GM21786 (cell line): ENCODE measurements around the gene TTLL11.

ENCODE experiments used
- ATAC-seq: cut with Tn5 transposase; IDR thresholded peaks from one replicate; pipeline ENCODE4 v1.9.1; 2021; ENCODE audit not compliant: unreplicated experiment

TTLL11 gene

DNA sequence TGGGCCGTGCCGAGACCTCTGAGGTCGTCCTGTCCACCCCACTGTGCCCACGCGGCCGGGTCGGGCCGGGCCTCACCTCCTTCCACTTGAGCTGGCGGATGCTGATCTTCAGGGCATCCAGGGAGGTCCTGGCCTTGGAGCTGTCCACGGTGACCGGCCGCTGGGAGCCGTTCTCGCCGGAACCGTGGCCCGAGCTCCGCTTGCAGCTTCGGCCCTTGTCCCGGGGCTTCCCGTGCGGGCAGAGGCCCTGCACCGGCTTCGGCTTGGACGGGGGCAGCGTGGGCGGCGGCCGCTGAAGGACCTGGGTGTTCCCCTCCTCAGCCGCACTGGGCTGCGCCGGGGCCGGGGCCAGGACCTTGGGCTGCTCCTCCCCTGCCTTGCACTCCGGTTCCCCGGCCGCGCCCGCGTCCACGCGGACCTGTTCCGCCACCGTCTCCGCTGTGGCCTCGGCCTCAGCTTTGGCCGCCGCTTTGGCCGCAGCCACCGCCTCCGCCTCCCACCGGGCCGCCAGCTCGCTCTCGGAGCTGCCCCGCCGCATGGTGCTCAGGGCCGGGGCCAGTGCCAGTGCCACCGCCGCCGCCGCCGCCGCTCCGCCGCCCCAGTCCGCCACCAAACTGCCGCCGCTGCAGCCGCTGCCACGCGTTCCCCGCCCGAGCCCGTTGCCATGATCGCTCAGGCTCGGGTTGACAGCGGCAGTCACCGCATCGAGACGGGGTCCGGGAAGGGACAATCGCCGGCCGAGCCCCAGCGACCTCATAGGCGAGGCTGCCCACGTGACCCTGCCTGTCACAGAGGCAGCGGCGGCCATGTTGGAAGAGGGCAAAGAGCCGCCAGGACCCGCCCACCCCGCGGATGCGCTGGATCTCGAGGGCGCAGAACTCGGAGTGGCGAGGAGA lies at the start of gene TTLL11:
Gene TTLL11, minus strand, starts transcription at position 698 of the 896 bp plus-strand sequence. Its CDS starts 160 bp downstream, at position 538.
- ATAC-seq, result peak; percentile 93

DNA sequence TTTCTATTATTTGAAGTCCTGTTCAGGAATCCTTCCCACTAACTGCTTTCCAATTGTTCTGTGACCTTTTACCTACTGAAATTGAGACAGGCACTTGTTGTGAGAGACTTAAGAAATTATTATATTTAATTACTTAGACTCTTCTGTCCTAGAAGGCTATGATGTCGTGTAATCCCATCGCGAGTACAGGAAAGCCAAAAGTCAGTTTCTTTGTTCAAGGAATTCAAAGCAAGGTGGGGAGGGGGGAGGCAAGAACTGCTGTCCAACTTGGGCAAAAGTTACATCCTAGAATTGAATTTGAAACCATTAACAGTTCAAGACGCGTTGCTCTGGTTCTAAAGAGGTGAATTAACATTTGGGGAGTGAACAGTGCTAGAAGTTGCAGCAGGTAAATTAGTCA lies 48.6 kb upstream of the TTLL11 start:
- no peak for ATAC-seq

- ATAC-seq, result no peak
Measured at GRCh38 chr9:122140368-122141193, 47.5 kb upstream of the TTLL11 start.

DNA sequence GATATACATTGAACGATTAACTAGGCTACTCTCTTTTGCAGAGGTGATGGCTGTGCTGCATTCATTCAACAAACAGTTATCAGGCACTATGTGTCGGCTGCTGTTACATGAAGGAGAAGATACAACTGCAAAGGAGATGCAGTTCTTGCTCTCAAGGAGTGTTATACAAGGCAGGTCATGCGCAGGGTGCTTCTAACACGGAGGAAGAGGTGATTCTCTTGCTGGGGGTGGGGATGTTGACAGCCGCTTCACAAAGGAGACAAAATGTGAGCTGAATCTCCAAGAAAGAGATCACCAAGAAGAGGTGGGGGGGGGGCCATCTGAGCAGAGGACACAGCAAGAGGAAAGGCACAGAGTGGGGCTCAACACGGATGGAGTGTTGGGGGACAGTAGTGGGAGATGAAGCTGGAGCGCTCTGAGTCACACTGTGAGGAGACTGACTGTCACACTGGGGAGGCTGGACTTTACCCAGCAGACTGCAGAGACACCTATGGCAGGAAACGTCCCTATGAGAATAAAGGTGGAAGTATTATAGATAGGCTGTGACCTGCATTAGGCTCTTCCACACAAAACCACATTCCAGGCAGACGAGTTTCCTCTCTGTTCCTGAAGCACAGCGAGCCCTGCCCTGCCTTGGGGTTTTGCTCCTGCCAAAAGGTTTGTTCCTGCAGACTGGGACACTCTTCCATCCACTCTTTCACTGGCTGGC lies 45.6 kb upstream of the TTLL11 start:
- no peak for ATAC-seq

GRCh38 chr9:122135529-122135859 lies 42.4 kb upstream of the TTLL11 start:
- ATAC-seq, result no peak

DNA sequence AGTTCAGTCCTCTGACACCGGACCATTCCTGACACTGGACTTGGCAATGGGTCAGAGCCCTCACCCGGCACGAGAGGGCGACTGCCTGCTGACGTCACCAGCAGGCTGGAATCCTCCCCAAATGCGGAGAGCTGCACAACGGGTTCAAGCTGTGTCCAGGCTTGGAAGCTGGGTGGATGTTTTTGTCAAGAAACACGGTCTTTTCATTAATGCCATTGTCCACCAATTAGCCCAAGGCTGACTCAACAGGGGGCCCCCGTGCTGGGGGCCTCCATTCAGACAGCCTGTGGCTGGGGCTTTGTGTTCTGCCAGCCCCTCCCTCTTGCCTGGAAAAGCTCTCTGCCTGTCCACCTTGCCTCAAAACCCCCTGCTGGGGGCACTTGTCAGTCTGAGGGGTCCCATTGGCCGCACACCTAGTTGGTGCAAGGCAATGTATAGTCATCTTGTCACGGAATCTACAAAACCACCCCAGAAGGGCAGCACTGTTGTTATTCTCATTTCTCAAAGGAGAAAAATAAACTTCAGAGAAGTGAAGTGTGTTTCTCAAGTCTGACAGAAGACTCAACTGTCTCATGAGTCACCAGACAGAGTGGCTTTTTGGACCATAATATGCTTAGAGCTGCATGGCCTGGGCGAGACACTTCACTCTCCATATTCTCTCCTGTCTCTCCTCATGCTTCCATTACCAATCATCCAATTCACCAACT lies 41.9 kb upstream of the TTLL11 start:
- no peak for ATAC-seq

GRCh38 chr9:122133984-122134535 lies 41.0 kb upstream of the TTLL11 start:
- ATAC-seq, result no peak

- no peak for ATAC-seq
Measured at GRCh38 chr9:122133263-122133983, 40.3 kb upstream of the TTLL11 start.

DNA sequence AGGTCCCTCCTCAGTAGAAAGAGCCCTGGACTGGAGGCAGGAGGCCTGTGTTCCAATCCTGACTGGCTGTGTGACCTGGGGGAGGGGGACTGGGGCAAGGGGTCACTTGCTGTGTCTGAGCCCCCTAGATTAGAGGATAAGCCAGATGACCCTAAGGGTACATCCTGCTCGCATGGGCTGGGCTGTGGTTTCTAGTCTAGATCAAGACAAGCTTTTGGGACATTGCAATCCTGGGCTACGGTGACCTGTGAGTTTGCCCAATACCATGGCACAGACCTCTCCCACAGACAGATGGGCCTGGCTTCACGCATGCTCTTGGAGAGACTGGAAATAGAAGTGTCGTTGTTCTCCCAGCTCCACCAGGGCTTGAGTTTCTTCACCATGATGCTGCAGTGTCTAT lies 39.4 kb upstream of the TTLL11 start:
- ATAC-seq, result no peak

DNA sequence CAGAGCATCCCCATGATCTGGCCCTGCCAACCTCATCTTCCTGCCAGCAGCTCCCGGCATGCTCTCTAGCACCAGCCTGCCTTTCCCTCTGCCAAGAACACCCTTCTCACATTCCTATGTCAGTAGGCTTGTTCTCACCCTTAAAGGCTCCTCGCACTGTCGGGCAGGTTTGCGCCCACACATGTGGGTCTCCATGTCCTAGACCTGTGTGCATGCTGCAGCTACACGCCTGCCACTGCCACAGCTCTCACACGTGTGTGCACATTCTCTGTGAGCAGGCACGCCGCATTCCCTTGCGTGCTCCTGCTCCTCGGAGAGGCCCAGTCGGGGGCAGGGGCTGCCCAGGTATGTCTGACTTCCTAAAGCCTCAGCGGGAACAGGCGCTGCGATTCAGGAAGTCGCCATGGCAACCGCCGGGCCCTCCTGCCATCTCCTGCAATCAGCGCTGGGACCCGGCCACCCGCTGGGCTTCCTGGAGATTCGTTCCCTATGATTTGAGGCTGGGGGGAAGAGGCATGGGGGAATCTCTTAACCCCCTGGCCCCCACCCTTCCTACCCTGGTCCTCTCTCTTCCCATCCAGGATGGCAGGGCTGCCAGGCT lies 38.4 kb upstream of the TTLL11 start:
- no peak for ATAC-seq

- ATAC-seq, result no peak
Measured at GRCh38 chr9:122130837-122131236, 37.7 kb upstream of the TTLL11 start.

DNA sequence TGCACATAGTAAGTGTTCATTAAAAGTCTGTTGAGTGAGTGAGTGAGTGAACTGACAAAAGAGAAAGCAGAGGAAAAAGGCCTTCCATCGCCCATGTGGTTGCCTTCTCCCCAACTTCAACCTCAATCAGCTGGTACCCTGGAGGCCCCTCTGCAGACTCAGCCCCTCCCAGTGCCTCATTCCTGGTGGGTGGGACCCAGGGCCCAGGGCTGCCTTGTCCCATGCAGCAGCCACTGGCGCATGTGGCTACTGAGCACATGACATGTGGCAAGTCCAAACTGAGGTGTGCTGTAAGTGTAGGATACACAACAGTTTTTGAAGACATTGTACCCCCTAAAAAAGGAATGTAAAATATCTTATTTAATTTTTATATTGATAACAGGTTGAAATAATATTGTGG lies 36.9 kb upstream of the TTLL11 start:
- no peak for ATAC-seq

DNA sequence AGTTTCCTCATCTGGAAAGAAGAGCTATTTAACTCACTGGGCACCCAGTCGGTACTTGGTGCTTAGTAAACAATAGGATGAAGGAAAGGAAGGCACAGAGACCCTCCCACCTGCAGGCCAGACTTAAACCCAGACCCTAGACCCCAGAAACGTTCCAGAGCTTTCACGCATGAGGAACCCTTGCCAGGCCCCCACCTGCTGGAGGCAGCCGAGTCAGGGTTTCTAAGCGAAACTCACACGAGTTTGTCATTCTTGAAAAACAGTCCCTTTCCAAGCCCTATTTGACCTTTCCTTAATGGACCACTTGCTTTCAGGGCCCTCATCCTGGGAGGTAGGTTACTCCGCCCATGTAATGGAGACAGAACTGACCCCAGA lies 35.8 kb upstream of the TTLL11 start:
- ATAC-seq, result no peak

DNA sequence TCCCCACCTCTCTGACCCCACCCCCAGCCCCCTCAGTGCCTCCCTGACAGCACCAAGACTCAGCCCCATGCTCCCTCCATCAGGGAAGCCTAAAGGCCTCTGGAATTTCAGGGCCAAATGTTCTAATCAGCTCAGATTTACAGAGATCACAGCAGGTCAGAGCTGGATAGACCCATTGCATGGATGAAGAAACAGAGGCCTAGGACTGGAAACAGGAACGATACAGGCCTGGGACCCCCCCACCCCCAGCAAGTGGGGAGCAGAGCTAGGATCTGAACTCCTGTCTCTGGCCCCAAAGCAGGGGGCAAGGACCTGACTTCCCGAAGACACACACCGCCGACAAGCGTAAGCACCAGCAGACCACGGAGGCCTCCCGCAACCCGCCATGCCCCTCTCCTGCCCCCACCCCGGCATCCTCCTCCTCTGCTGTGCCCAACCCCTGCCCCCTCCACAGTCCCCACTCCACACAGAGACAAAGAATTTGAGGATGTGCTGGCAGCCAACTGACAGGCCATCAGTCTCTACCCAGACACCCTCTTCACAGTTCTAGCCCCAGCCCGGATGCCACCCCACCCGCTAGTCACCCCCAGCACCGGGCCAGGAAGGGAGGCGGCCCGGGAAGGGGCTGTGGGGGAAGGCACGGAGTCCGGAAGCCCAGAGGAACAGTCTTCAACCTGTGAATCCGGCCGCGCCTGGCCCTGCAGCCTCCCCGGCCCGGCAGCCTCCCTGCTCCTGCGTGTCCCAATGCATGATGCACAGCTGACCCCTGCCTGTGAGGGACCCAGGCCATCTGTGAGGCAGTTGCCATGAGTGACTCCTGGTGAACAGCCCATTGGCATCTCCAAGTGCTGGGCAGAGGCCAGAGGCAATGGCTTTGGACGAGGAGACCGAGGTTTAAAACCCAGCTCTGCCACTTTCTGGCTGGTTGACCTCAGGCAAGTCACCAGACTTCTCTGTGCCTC lies 35.2 kb upstream of the TTLL11 start:
- ATAC-seq, result no peak

DNA sequence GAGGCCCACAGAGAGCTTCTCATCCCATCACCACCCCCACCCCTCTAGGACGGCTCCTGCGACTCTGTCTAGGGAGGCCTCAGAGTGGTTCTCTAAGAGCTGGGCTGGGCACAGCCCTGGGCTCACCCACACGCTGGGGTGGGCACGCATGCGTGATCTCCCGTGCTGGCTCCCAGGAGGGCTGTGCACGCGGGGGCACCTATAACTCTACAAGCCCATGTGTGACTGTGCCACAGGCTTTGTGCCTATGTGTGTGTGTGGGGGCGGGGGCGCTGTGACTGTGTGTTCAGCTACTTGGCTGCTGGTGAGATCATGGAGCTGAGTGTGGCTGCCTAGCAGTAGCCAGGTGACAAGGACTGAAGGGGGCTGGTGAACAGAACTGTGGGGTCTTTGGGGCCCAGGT lies 34.3 kb upstream of the TTLL11 start:
- ATAC-seq, result no peak

DNA sequence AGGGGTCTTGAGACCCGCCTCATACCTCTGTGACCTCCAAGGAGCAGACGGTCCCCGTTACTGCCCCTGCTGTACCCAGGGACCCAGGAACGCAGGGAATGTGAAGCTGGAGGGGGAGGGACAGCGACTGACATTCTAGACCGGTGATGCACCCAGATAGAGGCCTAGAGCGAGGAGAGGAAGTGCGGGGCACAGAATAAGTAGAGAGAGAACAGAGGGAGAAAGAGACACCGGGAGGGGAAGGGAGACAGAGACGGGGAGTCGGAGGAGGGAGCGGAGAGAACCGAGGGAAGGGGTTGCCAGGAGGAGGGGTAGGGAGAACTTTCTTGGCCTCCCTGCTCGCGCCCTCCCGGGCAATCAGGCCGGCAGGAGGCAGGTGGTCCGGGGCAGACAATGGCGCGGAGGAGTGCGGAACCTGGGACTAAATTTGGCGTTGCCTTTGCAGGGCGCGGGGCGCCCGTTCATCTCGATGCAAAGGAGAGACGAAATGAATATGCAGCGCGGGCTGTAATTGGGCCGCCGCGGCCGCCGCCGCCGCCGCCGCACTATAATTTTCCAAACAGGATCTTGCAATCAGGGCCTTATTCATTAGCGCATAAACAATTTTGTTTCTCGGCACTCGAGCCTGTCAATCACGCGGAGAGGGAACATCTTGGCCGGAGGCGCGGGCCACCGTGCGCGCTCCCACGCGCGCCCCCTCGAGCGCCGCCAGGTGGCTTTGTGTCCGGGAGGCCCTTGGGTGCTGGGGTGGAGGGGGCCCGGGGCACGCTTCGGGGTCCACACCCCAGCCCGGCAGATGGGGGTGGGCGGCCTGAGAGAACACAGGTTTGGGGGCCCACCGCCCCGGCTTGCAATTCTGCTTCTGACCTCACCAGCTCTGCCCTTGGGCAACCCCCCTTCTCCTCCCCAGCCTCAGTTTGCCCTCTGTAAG lies 33.5 kb upstream of the TTLL11 start:
- no peak for ATAC-seq
